ENCODE results near the gene FITM1.

- TF ChIP-seq EZH2phosphoT487 (IDR thresholded peaks at IDR 0.05; ENCODE audit: borderline replicate concordance, low read length), result no peak
- no peak for TF ChIP-seq CTCF (IDR thresholded peaks at IDR 0.05; ENCODE audit: low read depth, low read length, poor library complexity, severe bottlenecking)
Observed at GRCh38 chr14:24100197-24100981, 30.1 kb upstream of the FITM1 start.

All from DOHH2 (cell line).